CD4-positive, CD25-positive, alpha-beta regulatory T cell (primary cell): ENCODE data around the gene SRGAP1. TPM values are rescaled to one million over a fixed set of nuclear protein-coding genes. Genes with fewer than 3 reads are reported as not detected.

Source experiments
- ATAC-seq, 2 donors: fragments of 150-1000 bp; cut with Tn5 transposase; one replicate each; pipeline ENCODE4 v1.10.0; 2021; ENCODE audit warnings: low read depth in 2 of 2, moderate number of reproducible peaks in 2 of 2, moderate library complexity in 1 of 2
- DNase-seq, 3 donors: peaks; one replicate each; pipeline versions ENCODE4 v3.0.0 to v3.0.0-alpha.2; 2012 to 2022; ENCODE audit warnings: mixed read lengths in 1 of 3
- H3K27ac ChIP-seq: one replicate; pipeline ENCODE4 v1.7.0; 2013; ENCODE audit warnings: mild to moderate bottlenecking, low read length; ENCODE audit not compliant: insufficient read depth, poor library complexity, severe bottlenecking
- H3K27me3 ChIP-seq: one replicate; pipeline ENCODE4 v1.7.0; 2013; ENCODE audit warnings: low read length; ENCODE audit not compliant: control insufficient read depth, insufficient read depth
- H3K36me3 ChIP-seq: one replicate; pipeline ENCODE4 v1.7.0; 2013; ENCODE audit warnings: mild to moderate bottlenecking, low read length, moderate library complexity; ENCODE audit not compliant: control insufficient read depth, insufficient read depth
- H3K4me1 ChIP-seq: 2 replicates; pipeline ENCODE4 v1.7.0; 2013; ENCODE audit warnings: mild to moderate bottlenecking, low read length; ENCODE audit not compliant: insufficient read depth, control insufficient read depth, poor library complexity, severe bottlenecking
- H3K4me3 ChIP-seq: one replicate; pipeline ENCODE4 v1.7.0; 2013; ENCODE audit warnings: low read depth, mild to moderate bottlenecking, low read length, moderate library complexity
- H3K9me3 ChIP-seq, 2 experiments: 1 replicate in 1 of 2; 2 replicates in 1 of 2; pipeline ENCODE4 v1.7.0; 2013; ENCODE audit warnings: low read length in 2 of 2, mild to moderate bottlenecking in 1 of 2, moderate library complexity in 1 of 2; ENCODE audit not compliant: control insufficient read depth in 2 of 2
- H3K27ac Mint-ChIP-seq, 3 donors: one replicate each; pipeline ENCODE4 v1.8.0; 2020 to 2022; ENCODE audit warnings: mild to moderate bottlenecking in 3 of 3, mixed read lengths in 3 of 3, moderate library complexity in 2 of 3
- H3K27me3 Mint-ChIP-seq: one replicate; pipeline ENCODE4 v1.8.0; 2022; ENCODE audit warnings: mild to moderate bottlenecking, mixed read lengths
- H3K36me3 Mint-ChIP-seq: one replicate; pipeline ENCODE4 v1.8.0; 2020; ENCODE audit warnings: mixed read lengths
- H3K4me1 Mint-ChIP-seq, 4 donors: one replicate each; pipeline ENCODE4 v1.8.0; 2020 to 2022; ENCODE audit warnings: mixed read lengths in 4 of 4, mild to moderate bottlenecking in 1 of 4
- H3K4me3 Mint-ChIP-seq, 4 donors: one replicate each; pipeline ENCODE4 v1.8.0; 2020 to 2022; ENCODE audit warnings: mild to moderate bottlenecking in 4 of 4, mixed read lengths in 4 of 4, moderate library complexity in 3 of 4
- H3K9me3 Mint-ChIP-seq, 7 donors: one replicate each; pipeline ENCODE4 v1.8.0; 2020 to 2022; ENCODE audit warnings: mixed read lengths in 7 of 7, mild to moderate bottlenecking in 3 of 7, moderate library complexity in 2 of 7
- polyA plus RNA-seq, 4 donors: library from polyadenylated mRNA; unstranded; fragments of 300-500 nt; fragmentation: Illumina TruSeq; gene quantifications; one replicate each; pipeline ENCODE4 v1.2.3, GENCODE V29; 2021
- total RNA-seq: library from RNA; stranded (reverse); gene quantifications from one replicate; pipeline ENCODE4 v1.2.3, GENCODE V29; 2022

SRGAP1 gene
- total and polyA plus RNA-seq, 5 donors from 2014 or later, result 0.01 to 0.07 (median 0.02) TPM; not detected in 1

DNA sequence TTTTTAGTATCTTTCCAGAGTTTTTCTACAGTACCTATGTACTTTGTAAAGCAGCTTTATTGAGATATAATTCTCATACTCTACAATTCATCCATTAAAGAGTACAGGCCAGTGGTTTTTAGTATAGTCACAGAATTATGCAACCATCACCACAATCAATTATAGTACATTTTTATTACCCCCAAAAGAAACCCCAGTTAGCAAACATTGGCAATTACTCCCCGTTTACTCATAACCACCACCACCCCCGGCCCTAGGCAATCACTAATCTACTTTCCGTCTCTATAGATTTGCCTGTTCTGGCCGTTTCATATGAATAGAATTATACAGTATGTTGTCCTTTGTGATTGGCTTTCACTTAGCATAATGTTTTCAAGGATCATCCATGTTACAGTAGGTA lies 257.8 kb downstream of the SRGAP1 start:
- Mint-ChIP-seq H3K27me3 (peaks cover 11% of the 10 kb centered on the region), H3K36me3 (no peaks in the 10 kb centered on the region), H3K4me3 (no peak overlapping the region), H3K4me1 (no peaks in the 10 kb centered on the region), H3K9me3 (peaks cover 0 to 2% (median 0%) of the 10 kb centered on the region in 7 donors), H3K27ac (no peak overlapping the region)
- ATAC-seq, result no peak
- Histone ChIP-seq H3K36me3 (no peaks in the 10 kb centered on the region), H3K27ac (no peak overlapping the region), H3K27me3 (peaks cover 2% of the 10 kb centered on the region), H3K4me3 (no peak overlapping the region), H3K9me3 (no peaks in the 10 kb centered on the region), H3K4me1 (no peaks in the 10 kb centered on the region)
- DNase-seq, result no peak

DNA sequence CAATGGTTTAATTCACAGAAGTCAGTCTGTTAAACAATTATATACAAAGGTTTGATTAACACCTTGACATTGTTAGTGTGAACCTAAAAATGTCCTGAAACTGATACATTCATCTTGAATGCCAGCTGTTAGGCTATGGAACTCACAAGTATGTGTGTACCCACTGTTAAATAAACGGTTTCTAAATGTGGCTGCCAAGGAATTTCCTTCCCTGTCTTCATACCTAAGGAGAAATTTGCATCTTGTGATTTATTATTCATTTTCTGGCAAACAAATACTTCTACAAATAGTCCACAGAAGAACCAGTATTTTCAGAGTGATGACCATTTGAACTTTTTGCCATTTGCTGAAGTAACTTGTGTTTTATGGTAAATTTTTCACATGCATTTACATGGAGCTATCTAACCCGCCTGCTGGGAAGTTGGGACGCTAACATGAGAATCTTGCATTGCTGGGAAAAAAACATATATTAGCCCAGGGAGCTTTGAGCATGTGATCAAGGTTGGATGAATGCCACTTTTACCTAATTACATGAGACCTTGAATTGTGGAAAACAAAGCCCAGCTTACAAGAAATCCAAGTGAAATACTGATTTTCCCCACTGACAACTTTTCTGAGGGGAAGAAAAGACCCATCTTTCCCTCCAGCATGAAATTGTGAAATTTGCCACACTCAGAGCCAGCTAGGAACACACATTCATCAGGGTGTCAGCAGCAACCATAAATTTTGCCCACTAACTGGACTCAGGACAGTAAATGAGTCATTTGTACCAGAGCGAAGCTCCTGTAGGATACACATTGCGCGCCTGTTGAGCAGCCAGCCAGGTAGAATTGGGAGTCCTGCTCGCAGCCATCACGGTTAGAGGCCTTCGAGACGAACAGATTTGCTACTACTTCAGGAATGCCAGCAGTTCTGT lies 259.6 kb downstream of the SRGAP1 start:
- no peaks in the 10 kb centered on the region for H3K4me1 Mint-ChIP-seq

DNA sequence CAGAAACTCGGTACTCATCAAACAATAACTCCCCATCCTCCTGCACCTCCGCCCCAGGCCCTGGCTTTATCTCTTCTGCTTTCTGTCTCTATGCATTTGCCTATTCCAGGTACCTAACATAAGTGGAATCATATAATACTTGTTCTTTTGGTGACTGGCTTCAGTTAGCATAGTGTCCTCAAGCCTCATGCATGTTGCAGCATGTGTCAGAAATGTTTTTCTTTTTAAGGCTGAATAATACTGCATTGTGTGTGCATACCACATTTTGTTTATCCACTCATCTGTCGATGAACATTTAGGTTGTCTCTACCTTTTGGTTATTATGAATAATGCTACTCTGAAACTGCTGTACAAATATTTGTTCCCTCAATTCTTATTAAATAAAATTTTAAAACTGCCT lies 260.5 kb downstream of the SRGAP1 start:
- no peaks in the 10 kb centered on the region for H3K4me1 Mint-ChIP-seq

More for the DNA sequence above, 259.6 kb downstream of the SRGAP1 start:
- Mint-ChIP-seq H3K27me3 (peaks cover 6% of the 10 kb centered on the region), H3K9me3 (peaks cover 0 to 2% (median 0%) of the 10 kb centered on the region in 7 donors), H3K36me3 (no peaks in the 10 kb centered on the region), H3K27ac (no peak overlapping the region), H3K4me3 (no peak overlapping the region)
- no peaks in the 10 kb centered on the region for H3K4me1 ChIP-seq
- H3K4me3 ChIP-seq, result no peak overlapping the region
- no peaks in the 10 kb centered on the region for H3K9me3 ChIP-seq
- ATAC-seq (no peak), DNase-seq (no peak)
- no peaks in the 10 kb centered on the region for H3K36me3 ChIP-seq
- H3K27me3 ChIP-seq, result peaks cover 2% of the 10 kb centered on the region
- H3K27ac ChIP-seq, result no peak overlapping the region

DNA sequence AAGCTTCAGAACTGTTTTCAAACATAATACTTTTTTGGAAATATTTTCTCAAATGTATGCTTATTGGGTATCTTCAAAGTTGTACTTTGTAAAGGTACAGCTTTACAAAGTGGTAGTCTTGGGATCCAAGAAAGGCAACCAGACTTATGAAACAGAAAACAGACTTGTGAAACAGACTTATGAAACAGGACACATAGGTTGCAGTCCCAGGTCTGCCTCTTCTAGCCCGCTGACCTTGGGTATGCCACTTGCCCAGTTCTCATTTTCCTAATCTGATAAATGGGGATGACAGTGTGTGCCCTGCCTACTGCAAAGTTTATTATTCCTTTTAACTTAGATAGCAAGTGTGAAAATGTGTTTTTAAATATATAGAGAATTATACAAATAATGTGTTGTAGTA lies 263.3 kb downstream of the SRGAP1 start:
- no peaks in the 10 kb centered on the region for H3K9me3 ChIP-seq
- peaks cover 0 to 4% (median 2%) of the 10 kb centered on the region in 7 donors for H3K9me3 Mint-ChIP-seq
- H3K27me3 ChIP-seq, result no peaks in the 10 kb centered on the region
- H3K4me1 ChIP-seq, result no peaks in the 10 kb centered on the region
- no peaks in the 10 kb centered on the region for H3K36me3 Mint-ChIP-seq
- no peaks in the 10 kb centered on the region for H3K4me1 Mint-ChIP-seq
- peaks cover 13% of the 10 kb centered on the region for H3K27me3 Mint-ChIP-seq
- DNase-seq (no peak), ATAC-seq (no peak)
- no peak overlapping the region for H3K27ac ChIP-seq
- no peak overlapping the region for H3K4me3 ChIP-seq
- no peaks in the 10 kb centered on the region for H3K36me3 ChIP-seq
- H3K27ac Mint-ChIP-seq, result no peak overlapping the region
- H3K4me3 Mint-ChIP-seq, result no peak overlapping the region

More for the DNA sequence above, 260.5 kb downstream of the SRGAP1 start:
- H3K27ac ChIP-seq, result no peak overlapping the region
- no peak for DNase-seq
- no peaks in the 10 kb centered on the region for H3K36me3 ChIP-seq
- Mint-ChIP-seq H3K27ac (no peak overlapping the region), H3K36me3 (no peaks in the 10 kb centered on the region), H3K27me3 (peaks cover 6% of the 10 kb centered on the region), H3K9me3 (peaks cover 0 to 2% (median 0%) of the 10 kb centered on the region in 7 donors), H3K4me3 (no peak overlapping the region)
- no peak overlapping the region for H3K4me3 ChIP-seq
- no peaks in the 10 kb centered on the region for H3K27me3 ChIP-seq
- H3K4me1 ChIP-seq, result no peaks in the 10 kb centered on the region
- no peaks in the 10 kb centered on the region for H3K9me3 ChIP-seq
- ATAC-seq, result no peak

DNA sequence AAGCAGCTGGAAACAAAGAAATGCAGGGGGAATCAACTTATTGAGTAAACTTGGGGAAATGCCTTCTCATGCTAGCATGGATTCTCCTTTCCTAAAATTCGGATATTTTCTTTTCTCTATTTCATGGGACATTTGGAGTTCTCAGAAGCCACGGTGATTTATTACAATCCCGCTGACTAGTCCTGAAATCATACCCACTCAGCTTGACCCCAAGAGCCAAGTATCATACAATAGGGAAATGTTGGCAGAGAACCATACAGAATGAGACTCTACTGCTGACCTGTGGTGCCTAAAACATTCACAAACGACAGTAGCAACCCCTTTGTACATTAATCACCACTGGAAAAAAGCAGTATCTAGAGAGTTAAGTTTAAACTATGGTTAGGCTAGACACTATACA lies 265.2 kb downstream of the SRGAP1 start:
- no peaks in the 10 kb centered on the region for H3K4me1 ChIP-seq
- H3K27me3 ChIP-seq, result no peaks in the 10 kb centered on the region
- Mint-ChIP-seq H3K9me3 (peaks cover 0 to 4% (median 2%) of the 10 kb centered on the region in 7 donors), H3K36me3 (no peaks in the 10 kb centered on the region), H3K27ac (no peak overlapping the region), H3K4me1 (no peaks in the 10 kb centered on the region), H3K4me3 (no peak overlapping the region), H3K27me3 (peaks cover 8% of the 10 kb centered on the region)
- H3K9me3 ChIP-seq, result no peaks in the 10 kb centered on the region
- ATAC-seq (no peak), DNase-seq (no peak)
- H3K4me3 ChIP-seq, result no peak overlapping the region
- H3K27ac ChIP-seq, result no peak overlapping the region
- H3K36me3 ChIP-seq, result no peaks in the 10 kb centered on the region

DNA sequence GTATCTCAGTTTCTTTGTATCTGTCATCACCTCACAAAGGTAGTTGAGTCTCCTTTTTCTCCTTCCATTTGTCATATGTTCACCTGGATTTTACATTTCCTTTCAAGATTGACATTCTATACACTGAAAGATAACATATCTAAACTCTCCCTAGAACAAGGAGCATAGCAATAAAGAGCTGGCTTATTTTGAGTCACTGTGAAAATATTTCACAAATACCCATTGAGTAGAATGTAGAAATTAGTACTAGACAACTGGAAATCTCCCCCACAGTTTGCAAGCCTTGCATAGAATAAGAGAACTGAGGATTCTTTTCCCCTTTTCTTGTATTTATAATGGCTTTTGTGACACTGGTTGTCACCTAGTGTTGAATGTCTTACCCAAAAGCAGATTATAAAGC lies 266.4 kb downstream of the SRGAP1 start:
- no peak overlapping the region for H3K4me3 Mint-ChIP-seq

DNA sequence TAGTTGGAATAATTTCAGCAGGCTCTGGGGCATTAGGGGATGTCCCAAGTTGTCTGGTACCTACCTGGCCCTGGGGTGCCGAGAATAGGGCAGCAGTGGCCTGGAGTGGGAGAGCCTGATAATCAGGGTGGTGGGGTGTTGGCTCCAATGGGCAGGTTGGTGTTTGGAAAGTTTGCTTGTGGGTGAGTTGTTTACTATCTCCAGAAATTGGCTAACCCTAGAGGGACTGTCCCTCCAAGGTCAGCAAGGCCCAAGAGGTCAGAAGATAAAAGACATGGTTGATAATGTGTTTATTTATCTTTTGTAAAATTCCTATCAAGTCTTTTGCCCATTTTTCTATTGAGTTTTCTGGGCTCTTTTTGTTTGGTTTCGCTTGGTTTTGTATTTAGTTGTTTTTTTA lies 272.5 kb downstream of the SRGAP1 start:
- peaks cover 0 to 4% (median 3%) of the 10 kb centered on the region in 7 donors for H3K9me3 Mint-ChIP-seq
- H3K4me3 Mint-ChIP-seq, result no peak overlapping the region
- no peak overlapping the region for H3K27ac Mint-ChIP-seq
- no peak overlapping the region for H3K4me3 ChIP-seq
- no peaks in the 10 kb centered on the region for H3K36me3 ChIP-seq
- no peaks in the 10 kb centered on the region for H3K4me1 Mint-ChIP-seq
- ATAC-seq (no peak), DNase-seq (no peak)
- H3K36me3 Mint-ChIP-seq, result no peaks in the 10 kb centered on the region
- H3K27me3 Mint-ChIP-seq, result peaks cover 36% of the 10 kb centered on the region
- no peak overlapping the region for H3K27ac ChIP-seq
- H3K4me1 ChIP-seq, result no peaks in the 10 kb centered on the region
- peaks cover 3% of the 10 kb centered on the region for H3K27me3 ChIP-seq
- no peaks in the 10 kb centered on the region for H3K9me3 ChIP-seq

More for the DNA sequence above, 266.4 kb downstream of the SRGAP1 start:
- Histone ChIP-seq H3K4me3 (no peak overlapping the region), H3K4me1 (no peaks in the 10 kb centered on the region), H3K27ac (no peak overlapping the region), H3K36me3 (no peaks in the 10 kb centered on the region), H3K9me3 (no peaks in the 10 kb centered on the region), H3K27me3 (no peaks in the 10 kb centered on the region)
- Mint-ChIP-seq H3K27ac (no peak overlapping the region), H3K36me3 (no peaks in the 10 kb centered on the region), H3K9me3 (peaks cover 0 to 4% (median 2%) of the 10 kb centered on the region in 7 donors), H3K27me3 (peaks cover 12% of the 10 kb centered on the region), H3K4me1 (no peaks in the 10 kb centered on the region)
- ATAC-seq, result no peak
- DNase-seq, result no peak

DNA sequence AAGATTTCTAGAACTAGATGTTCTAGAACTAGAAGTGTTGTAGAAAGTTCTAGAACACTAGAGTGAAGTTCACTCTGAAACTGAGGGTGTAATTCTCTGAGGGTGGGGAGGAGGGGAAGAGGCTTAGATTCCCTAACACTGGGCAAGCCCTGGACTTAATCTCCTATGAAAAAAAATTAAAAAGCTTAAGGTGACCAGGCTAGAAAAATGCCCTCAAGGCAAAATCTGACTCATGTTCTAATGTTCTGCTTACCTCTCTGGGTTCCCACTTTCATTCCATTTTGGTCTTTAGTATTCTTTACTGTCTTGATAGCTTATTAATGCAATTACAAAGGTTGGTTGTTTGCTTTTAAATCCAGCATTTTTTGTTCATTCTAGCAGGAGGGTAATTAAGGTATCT lies 276.1 kb downstream of the SRGAP1 start:
- no peak for ATAC-seq
- no peaks in the 10 kb centered on the region for H3K4me1 ChIP-seq
- Mint-ChIP-seq H3K27ac (no peak overlapping the region), H3K4me1 (no peaks in the 10 kb centered on the region), H3K4me3 (no peak overlapping the region), H3K27me3 (peaks cover 30% of the 10 kb centered on the region), H3K36me3 (no peaks in the 10 kb centered on the region), H3K9me3 (peaks cover 0 to 2% (median 0%) of the 10 kb centered on the region in 7 donors)
- H3K4me3 ChIP-seq, result no peak overlapping the region
- H3K36me3 ChIP-seq, result no peaks in the 10 kb centered on the region
- peaks cover 3% of the 10 kb centered on the region for H3K27me3 ChIP-seq
- H3K9me3 ChIP-seq, result no peaks in the 10 kb centered on the region
- DNase-seq, result no peak
- no peak overlapping the region for H3K27ac ChIP-seq
